Vagina (tissue), 2 donors: ENCODE results near the gene BRIP1.

Experiments
- POLR2A ChIP-seq, 2 donors: fragments of 450-650 bp; IDR thresholded peaks; one replicate each; pipeline ENCODE4 v1.6.1; 2017; ENCODE audit warnings: antibody characterized with exemption in 2 of 2, mild to moderate bottlenecking in 2 of 2, moderate library complexity in 2 of 2
- POLR2AphosphoS5 ChIP-seq, 2 donors: sonication (generic); formaldehyde crosslinking; IDR thresholded peaks; one replicate each; pipeline ENCODE4 v1.9.0; 2017; ENCODE audit warnings: antibody characterized with exemption in 2 of 2, mild to moderate bottlenecking in 2 of 2, low read depth in 1 of 2; ENCODE audit not compliant: insufficient read depth in 1 of 2
- TF ChIP-seq, protein P1 (sequence below), 3 experiments: fragments of 450-650 bp in 2 of 3; fragments of 200-600 bp in 1 of 3; sonication (generic) in 1 of 3; IDR thresholded peaks; one replicate each; pipeline ENCODE4 v1.5.1; 2017 to 2019; ENCODE audit warnings: antibody characterized with exemption in 3 of 3, mild to moderate bottlenecking in 2 of 3, moderate library complexity in 2 of 3

DNA sequence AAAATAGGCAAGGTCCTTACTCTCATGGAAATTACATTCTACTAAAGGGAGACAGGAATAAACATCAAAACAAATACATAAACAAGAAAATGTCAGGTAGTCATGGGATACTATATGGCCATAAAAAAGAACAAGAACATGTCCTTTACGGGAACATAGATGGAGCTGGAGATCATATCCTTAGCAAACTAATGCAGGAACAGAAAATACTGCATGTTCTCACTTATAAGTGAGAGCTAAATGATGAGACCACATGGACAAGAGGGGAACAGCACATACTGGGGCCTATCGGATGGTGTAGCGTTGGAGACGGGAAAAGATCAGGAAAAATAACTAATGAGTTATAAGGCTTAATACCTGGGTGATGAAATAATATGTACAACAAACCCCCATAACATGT is 69.1 kb downstream of the BRIP1 start:
- TF ChIP-seq, protein P1, sequence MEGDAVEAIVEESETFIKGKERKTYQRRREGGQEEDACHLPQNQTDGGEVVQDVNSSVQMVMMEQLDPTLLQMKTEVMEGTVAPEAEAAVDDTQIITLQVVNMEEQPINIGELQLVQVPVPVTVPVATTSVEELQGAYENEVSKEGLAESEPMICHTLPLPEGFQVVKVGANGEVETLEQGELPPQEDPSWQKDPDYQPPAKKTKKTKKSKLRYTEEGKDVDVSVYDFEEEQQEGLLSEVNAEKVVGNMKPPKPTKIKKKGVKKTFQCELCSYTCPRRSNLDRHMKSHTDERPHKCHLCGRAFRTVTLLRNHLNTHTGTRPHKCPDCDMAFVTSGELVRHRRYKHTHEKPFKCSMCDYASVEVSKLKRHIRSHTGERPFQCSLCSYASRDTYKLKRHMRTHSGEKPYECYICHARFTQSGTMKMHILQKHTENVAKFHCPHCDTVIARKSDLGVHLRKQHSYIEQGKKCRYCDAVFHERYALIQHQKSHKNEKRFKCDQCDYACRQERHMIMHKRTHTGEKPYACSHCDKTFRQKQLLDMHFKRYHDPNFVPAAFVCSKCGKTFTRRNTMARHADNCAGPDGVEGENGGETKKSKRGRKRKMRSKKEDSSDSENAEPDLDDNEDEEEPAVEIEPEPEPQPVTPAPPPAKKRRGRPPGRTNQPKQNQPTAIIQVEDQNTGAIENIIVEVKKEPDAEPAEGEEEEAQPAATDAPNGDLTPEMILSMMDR (IDR thresholded peaks at IDR 0.05) = no peak
- no peak for TF ChIP-seq POLR2A (IDR thresholded peaks at IDR 0.05)
- TF ChIP-seq POLR2AphosphoS5 (IDR thresholded peaks at IDR 0.05; ENCODE audit: insufficient read depth in 1 of 2, low read depth in 1 of 2) = no peak
